Epithelial cell of proximal tubule (primary cell): Measurements from ENCODE around the gene DAZAP2. TPM values are rescaled to one million over a fixed set of nuclear protein-coding genes. Genes with fewer than 3 reads are reported as not detected.
"Not testable (repeated sequence)": the region's sequence is repeated elsewhere in the genome, so short reads cannot be mapped to it uniquely, and the experiment has no call there.

Experiments
- DNase-seq: peaks from one replicate; pipeline ENCODE4 v3.0.0-alpha.2; 2011; ENCODE audit warnings: low read depth
- H3K4me3 ChIP-seq: 2 replicates; pipeline ENCODE4 v1.5.1; 2011; ENCODE audit warnings: low read depth, mild to moderate bottlenecking, low read length
- total RNA-seq: library from RNA; depleted of rRNA; stranded (reverse); fragments of >200 nt; gene quantifications from 2 replicates; pipeline ENCODE4 v1.2.3, GENCODE V29; 2015
- TF ChIP-seq, protein P1 (sequence below): conservative IDR thresholded peaks from 2 replicates; pipeline ENCODE4 v1.5.1; 2012; ENCODE audit warnings: low read depth, mild to moderate bottlenecking, low read length

DAZAP2 gene
- total RNA-seq, 1 donor from 2014 or later = 196 TPM

DNA sequence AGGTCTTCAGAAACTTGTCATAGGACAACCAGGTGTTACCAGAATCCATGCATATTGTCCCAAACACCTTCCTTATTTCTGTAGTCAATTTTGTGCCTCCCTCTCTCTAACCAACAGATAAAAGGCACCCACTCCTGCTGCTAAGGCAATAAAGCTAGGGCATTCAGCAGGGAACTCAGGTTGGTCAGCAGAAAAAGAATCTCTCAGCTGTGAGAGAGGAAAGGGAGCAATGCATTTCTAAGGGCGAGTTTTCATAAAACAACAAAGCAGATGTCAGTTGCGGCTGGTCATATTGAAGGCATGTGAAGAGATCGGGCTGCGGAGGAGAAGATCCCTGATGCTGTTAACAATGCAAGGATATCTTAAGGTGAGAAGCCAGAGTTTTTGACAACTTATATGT is 13.4 kb upstream of the DAZAP2 start:
- DNase-seq = no peak
- TF ChIP-seq, protein P1, sequence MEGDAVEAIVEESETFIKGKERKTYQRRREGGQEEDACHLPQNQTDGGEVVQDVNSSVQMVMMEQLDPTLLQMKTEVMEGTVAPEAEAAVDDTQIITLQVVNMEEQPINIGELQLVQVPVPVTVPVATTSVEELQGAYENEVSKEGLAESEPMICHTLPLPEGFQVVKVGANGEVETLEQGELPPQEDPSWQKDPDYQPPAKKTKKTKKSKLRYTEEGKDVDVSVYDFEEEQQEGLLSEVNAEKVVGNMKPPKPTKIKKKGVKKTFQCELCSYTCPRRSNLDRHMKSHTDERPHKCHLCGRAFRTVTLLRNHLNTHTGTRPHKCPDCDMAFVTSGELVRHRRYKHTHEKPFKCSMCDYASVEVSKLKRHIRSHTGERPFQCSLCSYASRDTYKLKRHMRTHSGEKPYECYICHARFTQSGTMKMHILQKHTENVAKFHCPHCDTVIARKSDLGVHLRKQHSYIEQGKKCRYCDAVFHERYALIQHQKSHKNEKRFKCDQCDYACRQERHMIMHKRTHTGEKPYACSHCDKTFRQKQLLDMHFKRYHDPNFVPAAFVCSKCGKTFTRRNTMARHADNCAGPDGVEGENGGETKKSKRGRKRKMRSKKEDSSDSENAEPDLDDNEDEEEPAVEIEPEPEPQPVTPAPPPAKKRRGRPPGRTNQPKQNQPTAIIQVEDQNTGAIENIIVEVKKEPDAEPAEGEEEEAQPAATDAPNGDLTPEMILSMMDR = no peak

DNA sequence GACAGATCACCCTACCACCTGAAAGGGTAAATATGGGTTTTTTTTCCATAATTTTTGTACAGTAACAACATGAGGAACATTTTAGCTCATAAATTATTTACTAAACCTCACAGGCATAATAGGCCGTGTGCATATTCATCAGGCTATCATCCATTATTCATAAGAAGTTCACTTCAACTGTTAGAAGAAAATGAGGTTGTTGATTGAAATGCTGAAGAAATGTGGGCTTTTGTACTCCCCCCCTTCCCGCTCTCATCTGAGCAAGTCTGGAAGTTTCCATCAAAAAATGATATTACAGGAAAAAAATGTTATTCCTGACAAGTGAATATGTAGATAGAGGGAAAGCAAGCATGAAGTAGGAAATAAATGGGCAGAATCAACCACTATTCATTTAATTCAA is 12.9 kb upstream of the DAZAP2 start:
- H3K4me3 ChIP-seq = no peak overlapping the region
- DNase-seq = no peak
- TF ChIP-seq, protein P1 = no peak

More for the DNA sequence above, 13.4 kb upstream of the DAZAP2 start:
- H3K4me3 ChIP-seq = no peak overlapping the region

DNA sequence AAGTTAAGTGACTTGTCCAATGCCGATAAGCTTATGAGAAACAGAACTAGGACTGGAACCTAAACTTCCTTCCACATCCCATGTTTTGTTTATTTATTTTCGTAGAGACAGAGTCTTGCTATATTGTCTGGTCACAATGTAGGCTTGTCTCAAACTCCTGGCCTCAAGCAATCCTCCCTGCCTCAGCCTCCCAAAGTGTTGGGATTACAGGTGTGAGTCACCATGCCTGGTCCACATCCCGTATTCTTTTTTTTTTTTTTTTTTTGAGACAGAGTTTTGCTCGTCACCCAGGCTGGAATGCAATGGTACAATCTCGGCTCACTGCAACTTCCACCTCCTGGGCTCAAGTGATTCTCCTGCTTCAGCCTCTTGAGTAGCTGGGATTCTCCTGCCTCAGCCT is 11.5 kb upstream of the DAZAP2 start:
- not testable (repeated sequence) for DNase-seq

DNA sequence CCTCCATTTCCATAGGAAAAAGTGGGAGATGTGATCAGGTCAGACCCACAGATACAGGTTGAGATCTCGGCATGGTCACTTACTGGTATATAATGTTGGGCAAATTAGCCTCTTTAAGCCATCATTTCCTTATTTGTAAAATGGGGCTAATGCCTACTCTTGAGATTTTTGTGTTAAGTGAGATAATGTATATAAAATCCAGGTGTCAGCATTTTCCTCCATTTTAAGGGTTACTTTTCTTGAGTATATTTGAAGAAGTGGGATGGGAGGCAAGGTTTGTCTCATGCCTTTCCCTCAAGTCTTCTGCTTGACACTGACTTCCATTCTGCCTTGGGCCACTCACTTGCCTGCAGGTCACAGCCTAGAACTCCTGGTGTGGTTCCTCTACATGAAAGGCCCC is 10.7 kb upstream of the DAZAP2 start:
- no peak for DNase-seq
- TF ChIP-seq, protein P1 = no peak
- no peak overlapping the region for H3K4me3 ChIP-seq

More for the DNA sequence above, 11.5 kb upstream of the DAZAP2 start:
- not testable (repeated sequence) for H3K4me3 ChIP-seq

DNA sequence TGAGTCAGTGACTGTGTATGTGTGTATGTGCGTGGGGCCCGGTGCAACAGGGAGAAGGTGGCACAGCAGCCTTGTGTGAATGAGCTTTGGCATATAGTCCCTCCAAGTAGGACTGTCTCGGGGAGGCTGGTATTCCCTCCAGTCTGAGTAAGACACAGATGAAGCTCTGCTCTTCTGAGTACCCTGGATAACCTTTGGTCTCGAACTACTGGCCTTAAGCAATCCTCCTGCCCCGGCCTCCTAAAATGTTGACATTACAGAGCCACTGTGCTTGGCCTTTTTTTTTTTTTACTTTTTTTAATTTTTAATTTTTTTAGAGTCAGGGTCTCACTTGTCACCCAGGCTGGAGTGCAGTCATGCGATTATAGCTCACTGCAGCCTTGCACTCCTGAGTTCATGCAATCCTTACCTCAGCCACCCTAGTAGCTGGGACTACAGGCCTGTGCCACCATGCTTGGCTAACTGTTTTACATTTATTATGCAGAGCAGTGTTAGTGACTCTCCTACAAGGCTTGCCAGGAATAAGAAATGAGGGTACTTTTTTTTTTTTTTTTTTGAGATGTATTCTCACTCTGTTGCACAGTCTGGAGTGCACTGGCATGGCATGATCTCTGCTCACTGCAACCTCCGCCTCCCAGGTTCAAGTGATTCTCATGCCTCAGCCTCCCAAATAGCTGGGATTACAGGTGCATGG is 9.4 kb upstream of the DAZAP2 start:
- no peak for DNase-seq
- H3K4me3 ChIP-seq = no peak overlapping the region
- TF ChIP-seq, protein P1 = no peak

DNA sequence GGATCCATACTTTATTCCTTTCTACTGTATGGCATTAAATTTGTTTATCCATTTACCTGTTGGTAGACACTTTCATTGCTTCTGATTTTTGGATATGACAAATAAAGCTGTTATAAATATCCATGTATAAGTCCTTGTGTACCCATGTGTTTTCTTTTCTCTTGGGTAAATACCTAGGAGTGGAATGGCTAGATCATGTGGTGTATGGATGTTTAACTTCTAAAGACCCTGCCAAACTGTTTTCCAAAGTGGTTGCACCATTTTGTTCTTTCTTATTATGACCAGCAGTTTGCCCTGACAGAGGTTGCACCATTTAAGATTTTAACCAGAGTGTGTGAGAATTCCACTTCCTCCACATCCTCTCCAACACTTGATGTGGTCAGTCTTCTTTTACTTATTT is 6.0 kb upstream of the DAZAP2 start:
- H3K4me3 ChIP-seq = no peak overlapping the region
- TF ChIP-seq, protein P1 = no peak

DNA sequence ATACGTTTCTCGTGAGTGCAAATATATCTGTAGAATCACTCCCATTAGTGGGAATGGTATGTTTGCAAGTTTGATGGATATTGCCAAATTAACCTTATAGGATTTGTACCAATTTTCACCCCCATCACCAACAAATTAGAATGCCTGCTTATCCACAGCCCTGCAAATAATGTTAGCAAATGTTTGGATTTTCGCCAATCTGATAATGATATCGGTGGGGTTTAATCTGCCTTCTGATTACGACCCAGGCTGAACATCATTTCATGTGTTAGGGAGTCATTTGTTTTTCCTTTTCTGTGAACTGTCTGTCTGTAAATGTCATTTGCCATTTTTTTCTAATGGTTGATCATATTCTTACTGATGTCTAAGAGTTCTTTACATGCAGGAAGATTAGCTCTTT is 4.1 kb upstream of the DAZAP2 start:
- H3K4me3 ChIP-seq = no peak overlapping the region
- TF ChIP-seq, protein P1 = no peak
- no peak for DNase-seq

More for the DNA sequence above, 6.0 kb upstream of the DAZAP2 start:
- DNase-seq = no peak
